Epithelial cell of esophagus (primary cell): Measurements from ENCODE around the gene USP12.

Experiments used
- DNase-seq: peaks from one replicate; pipeline ENCODE4 v3.0.0; 2010; ENCODE audit warnings: low read depth
- H3K4me3 ChIP-seq: 2 replicates; pipeline ENCODE4 v1.5.1; 2011; ENCODE audit warnings: mild to moderate bottlenecking, low read length, control low read depth
- TF ChIP-seq, protein P1 (sequence below): IDR thresholded peaks from 2 replicates; pipeline ENCODE4 v1.5.1; 2011; ENCODE audit warnings: low read depth, mild to moderate bottlenecking, low read length, control low read depth, inconsistent platforms; ENCODE audit not compliant: insufficient read depth; ENCODE audit errors: missing control alignments

The USP12 gene

GRCh38 chr13:27120811-27121210, 50.8 kb downstream of the USP12 start:
- TF ChIP-seq, protein P1, sequence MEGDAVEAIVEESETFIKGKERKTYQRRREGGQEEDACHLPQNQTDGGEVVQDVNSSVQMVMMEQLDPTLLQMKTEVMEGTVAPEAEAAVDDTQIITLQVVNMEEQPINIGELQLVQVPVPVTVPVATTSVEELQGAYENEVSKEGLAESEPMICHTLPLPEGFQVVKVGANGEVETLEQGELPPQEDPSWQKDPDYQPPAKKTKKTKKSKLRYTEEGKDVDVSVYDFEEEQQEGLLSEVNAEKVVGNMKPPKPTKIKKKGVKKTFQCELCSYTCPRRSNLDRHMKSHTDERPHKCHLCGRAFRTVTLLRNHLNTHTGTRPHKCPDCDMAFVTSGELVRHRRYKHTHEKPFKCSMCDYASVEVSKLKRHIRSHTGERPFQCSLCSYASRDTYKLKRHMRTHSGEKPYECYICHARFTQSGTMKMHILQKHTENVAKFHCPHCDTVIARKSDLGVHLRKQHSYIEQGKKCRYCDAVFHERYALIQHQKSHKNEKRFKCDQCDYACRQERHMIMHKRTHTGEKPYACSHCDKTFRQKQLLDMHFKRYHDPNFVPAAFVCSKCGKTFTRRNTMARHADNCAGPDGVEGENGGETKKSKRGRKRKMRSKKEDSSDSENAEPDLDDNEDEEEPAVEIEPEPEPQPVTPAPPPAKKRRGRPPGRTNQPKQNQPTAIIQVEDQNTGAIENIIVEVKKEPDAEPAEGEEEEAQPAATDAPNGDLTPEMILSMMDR: no peak
- H3K4me3 ChIP-seq: no peak overlapping the region
- DNase-seq: no peak

DNA sequence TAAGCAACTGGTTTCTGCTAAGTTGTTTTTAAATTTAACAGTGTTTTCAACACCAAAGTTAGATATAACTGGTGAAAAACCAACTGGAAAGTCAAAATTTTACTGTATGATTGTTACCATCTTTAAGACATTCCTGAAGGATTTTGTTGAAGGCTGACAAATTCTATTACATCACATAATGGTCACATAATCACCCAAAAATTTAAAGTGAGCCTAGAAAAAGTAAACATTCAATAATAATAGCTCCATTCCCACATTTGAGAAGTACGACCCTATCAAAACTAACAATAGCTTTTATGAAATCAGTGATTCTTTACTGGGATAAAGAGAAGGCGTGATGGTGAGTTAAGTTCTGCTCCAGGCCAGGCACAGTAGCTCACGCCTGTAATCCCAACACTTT, 51.6 kb downstream of the USP12 start:
- DNase-seq: no peak
- TF ChIP-seq, protein P1: no peak
- H3K4me3 ChIP-seq: no peak overlapping the region

- no peak overlapping the region for H3K4me3 ChIP-seq
- no peak for DNase-seq
- TF ChIP-seq, protein P1: no peak
Observed at GRCh38 chr13:27118428-27119054, 53.1 kb downstream of the USP12 start.

- TF ChIP-seq, protein P1: no peak
- H3K4me3 ChIP-seq: no peak overlapping the region
- no peak for DNase-seq
Observed at GRCh38 chr13:27117952-27118351, 53.7 kb downstream of the USP12 start.

GRCh38 chr13:27117158-27117557, 54.5 kb downstream of the USP12 start:
- DNase-seq: no peak
- TF ChIP-seq, protein P1: no peak
- no peak overlapping the region for H3K4me3 ChIP-seq

- TF ChIP-seq, protein P1: no peak
- DNase-seq: no peak
- H3K4me3 ChIP-seq: no peak overlapping the region
Observed at GRCh38 chr13:27113436-27113835, 58.2 kb downstream of the USP12 start.

DNA sequence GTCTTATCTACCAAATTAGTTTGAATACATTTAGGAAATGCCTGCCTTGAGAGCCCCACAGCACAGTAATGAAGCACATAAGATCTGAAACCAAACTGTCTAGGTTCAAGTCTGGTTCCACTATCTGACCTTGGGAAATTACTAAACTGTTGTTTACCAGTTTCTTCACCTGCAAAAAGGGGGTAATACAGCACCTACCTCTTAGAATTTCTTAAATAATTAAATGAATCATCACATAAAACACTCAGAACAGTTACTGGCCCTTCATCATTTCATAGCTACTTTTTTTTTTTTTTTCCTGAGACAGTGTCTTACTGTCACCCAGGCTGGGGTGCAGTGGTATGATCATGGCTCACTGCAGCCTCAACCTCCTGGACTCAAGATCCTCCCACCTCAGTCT, 59.6 kb downstream of the USP12 start:
- DNase-seq: no peak
- TF ChIP-seq, protein P1: no peak
- H3K4me3 ChIP-seq: no peak overlapping the region
